HG02885 (cell line): ENCODE measurements around the gene PAX1.

Experiments used
- ATAC-seq: cut with Tn5 transposase; IDR thresholded peaks from one replicate; pipeline ENCODE4 v1.9.1; 2021; ENCODE audit warnings: mild to moderate bottlenecking; ENCODE audit not compliant: unreplicated experiment, poor library complexity

PAX1 gene

GRCh38 chr20:21702553-21703470 is 2.7 kb upstream of the PAX1 start:
- ATAC-seq, result no peak

- no peak for ATAC-seq
Observed at GRCh38 chr20:21703717-21704407, 1.6 kb upstream of the PAX1 start.

GRCh38 chr20:21704408-21705385 is 767 bp upstream of the PAX1 start:
- ATAC-seq, result no peak

- no peak for ATAC-seq
Observed at GRCh38 chr20:21706261-21707195, 1.1 kb downstream of the PAX1 start.

- ATAC-seq, result no peak
Observed at GRCh38 chr20:21707267-21707666, 1.8 kb downstream of the PAX1 start.

GRCh38 chr20:21707999-21708737 is 2.7 kb downstream of the PAX1 start:
- no peak for ATAC-seq

GRCh38 chr20:21708738-21709534 is 3.5 kb downstream of the PAX1 start:
- ATAC-seq, result no peak

- ATAC-seq, result no peak
Observed at GRCh38 chr20:21709535-21709904, 4.1 kb downstream of the PAX1 start.

- no peak for ATAC-seq
Observed at GRCh38 chr20:21710341-21710740, 4.9 kb downstream of the PAX1 start.

- ATAC-seq, result no peak
Observed at GRCh38 chr20:21710863-21711431, 5.5 kb downstream of the PAX1 start.

GRCh38 chr20:21712443-21713059 is 7.1 kb downstream of the PAX1 start:
- no peak for ATAC-seq

GRCh38 chr20:21713470-21713869 is 8.0 kb downstream of the PAX1 start:
- ATAC-seq, result no peak

- ATAC-seq, result no peak
Observed at GRCh38 chr20:21713901-21714296, 8.4 kb downstream of the PAX1 start.

GRCh38 chr20:21714297-21715192 is 9.1 kb downstream of the PAX1 start:
- ATAC-seq, result no peak

- no peak for ATAC-seq
Observed at GRCh38 chr20:21715193-21715881, 9.9 kb downstream of the PAX1 start.
